ENCODE measurements around the gene SLC19A1. TPM values are rescaled to one million over a fixed set of nuclear protein-coding genes. Genes with fewer than 3 reads are reported as not detected.

The SLC19A1 gene
- total RNA-seq, 5 donors from 2014 or later (not counting 1 experiment from before 2014, with no cell fraction given), result 10.4 to 19.2 (median 16.4) TPM

DNA sequence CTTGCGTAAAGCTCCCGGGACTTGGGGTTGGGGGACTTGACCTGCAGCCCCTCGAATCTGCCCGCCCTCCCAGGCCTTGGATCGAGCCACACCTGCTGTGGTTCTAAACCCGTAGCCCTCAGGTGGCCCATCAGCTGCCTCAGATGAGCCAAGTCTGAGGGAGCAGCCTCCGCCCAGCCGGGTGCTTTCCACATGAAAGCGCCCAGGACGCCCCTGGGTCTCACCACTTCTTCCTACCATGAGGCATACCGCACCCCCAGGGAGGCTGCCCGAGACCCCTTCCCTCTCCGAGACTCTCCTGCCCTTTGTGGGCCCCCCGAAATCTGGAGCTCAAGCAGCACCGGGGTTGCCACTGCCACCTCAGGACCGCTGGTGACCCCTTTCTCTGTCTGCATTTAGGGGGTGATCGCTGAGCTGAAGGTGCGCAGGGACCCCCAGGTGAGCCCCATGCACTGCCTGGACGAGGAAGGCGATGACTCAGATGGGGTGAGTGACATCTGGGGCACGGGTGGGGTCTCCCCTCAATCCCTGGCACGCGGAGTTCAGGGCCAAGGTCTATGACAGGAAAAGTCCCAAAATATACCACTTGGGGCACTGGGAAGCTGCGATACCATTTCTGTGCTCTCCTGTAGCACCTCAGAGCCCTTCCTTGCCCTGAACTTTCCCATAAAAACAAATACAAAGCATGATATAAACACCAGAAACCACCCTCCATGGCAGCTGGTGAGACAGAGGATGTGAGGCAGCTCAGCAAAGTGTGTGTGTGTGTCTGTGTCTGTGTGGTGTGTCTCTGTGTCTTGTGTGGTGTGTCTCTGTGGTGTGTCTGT, 68.5 kb downstream of the SLC19A1 start:
- ATAC-seq (replicated peaks in 1 of 4), result no peak
- Histone ChIP-seq H3K4me3 (ENCODE audit: control insufficient read depth in 1 of 2, extremely low read depth in 1 of 2, low read length in 1 of 2) (no peak overlapping the region), H3K36me3 (ENCODE audit: control insufficient read depth in 2 of 2, extremely low read depth in 1 of 2, insufficient read depth in 1 of 2, low read length in 1 of 2) (no peaks in the 10 kb centered on the region), H3K27me3 (replicated peaks in 1 of 2; ENCODE audit: control insufficient read depth in 2 of 2, extremely low read depth in 1 of 2, insufficient read depth in 2 of 2, low read length in 1 of 2) (peaks cover 0 to 8% of the 10 kb centered on the region in 2 experiments), H3K27ac (ENCODE audit: low read length) (no peak overlapping the region), H3K4me1 (ENCODE audit: control insufficient read depth in 1 of 2, extremely low read depth in 1 of 2, insufficient read depth in 2 of 2, low read length in 2 of 2) (peaks cover 24 to 50% of the 10 kb centered on the region in 2 experiments), H3K9me3 (no peaks in the 10 kb centered on the region)
- Mint-ChIP-seq H3K4me1 (peaks cover 26 to 48% (median 31%) of the 10 kb centered on the region in 3 donors), H3K4me3 (peak overlapping the region in 1 of 3 donors; percentile 10), H3K9me3 (no peaks in the 10 kb centered on the region), H3K36me3 (no peaks in the 10 kb centered on the region), H3K27me3 (peaks cover 0 to 1% of the 10 kb centered on the region in 2 donors), H3K27ac (peak overlapping the region in 1 of 2 donors; percentile 36)
- CTCF ChIA-PET, result no interaction called here
- WGBS (ENCODE audit: insufficient coverage), result 65% methylated on average over 16 of the region's 24 CpGs
- POLR2A ChIA-PET, result no interaction called here
- DNase-seq, result no peak

DNA sequence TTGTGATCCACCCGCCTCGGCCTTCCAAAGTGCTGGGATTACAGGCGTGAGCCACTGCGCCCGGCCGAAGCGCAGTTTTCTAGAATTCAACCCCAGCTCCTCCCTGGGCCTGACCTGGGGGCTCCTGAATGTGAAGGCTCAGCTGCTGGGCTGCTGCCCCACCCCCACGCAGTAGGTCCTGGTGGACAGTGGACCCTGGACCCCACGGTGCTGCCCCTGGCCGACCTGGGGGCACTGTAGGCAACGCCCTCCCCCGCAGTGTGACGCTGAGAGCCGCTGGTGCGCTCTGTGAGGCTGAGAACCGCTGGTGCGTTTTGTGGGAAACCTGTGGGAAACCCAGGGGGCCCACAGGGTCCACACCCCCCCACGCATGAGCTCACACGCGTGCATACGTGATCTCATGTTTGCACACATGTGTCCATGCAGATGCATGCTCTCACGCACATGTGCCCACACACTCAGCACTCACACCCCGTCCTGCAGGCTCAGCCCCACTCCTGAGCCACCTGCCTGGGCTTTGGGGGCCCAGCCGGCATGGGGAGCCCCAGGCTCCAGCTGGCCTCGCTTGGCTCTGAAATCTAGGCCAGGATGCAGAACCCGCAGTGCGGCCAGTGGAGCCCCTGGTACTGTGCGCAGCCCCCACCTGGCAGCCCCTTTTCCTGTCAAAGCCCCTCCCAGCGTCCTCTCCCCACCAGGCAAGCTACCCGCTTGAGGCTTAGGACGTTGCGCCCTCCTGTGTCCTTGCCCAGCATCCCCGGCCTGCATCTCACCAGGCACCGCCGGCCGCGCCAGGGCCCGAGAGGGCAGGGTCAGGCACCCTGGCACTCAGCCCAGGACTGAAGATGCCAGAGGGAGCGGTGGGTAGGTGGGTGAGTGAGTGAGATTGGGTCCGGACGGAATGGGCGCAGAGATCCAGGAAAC, 69.5 kb downstream of the SLC19A1 start:
- Histone ChIP-seq H3K27me3 (replicated peaks in 1 of 2; ENCODE audit: control insufficient read depth in 2 of 2, extremely low read depth in 1 of 2, insufficient read depth in 2 of 2, low read length in 1 of 2) (peaks cover 0 to 11% of the 10 kb centered on the region in 2 experiments), H3K4me1 (ENCODE audit: control insufficient read depth in 1 of 2, extremely low read depth in 1 of 2, insufficient read depth in 2 of 2, low read length in 2 of 2) (peaks cover 18 to 40% of the 10 kb centered on the region in 2 experiments), H3K36me3 (ENCODE audit: control insufficient read depth in 2 of 2, extremely low read depth in 1 of 2, insufficient read depth in 1 of 2, low read length in 1 of 2) (no peaks in the 10 kb centered on the region), H3K27ac (ENCODE audit: low read length) (no peak overlapping the region), H3K9me3 (no peaks in the 10 kb centered on the region), H3K4me3 (ENCODE audit: control insufficient read depth in 1 of 2, extremely low read depth in 1 of 2, low read length in 1 of 2) (no peak overlapping the region)
- 85% methylated on average over 31 of the region's 42 CpGs for WGBS (ENCODE audit: insufficient coverage)
- DNase-seq, result no peak
- no peaks in the 10 kb centered on the region for H3K9me3 Mint-ChIP-seq
- H3K4me1 Mint-ChIP-seq, result peaks cover 17 to 39% (median 21%) of the 10 kb centered on the region in 3 donors
- no peak overlapping the region for H3K4me3 Mint-ChIP-seq
- no peak for ATAC-seq (replicated peaks in 1 of 4)
- H3K27ac Mint-ChIP-seq, result no peak overlapping the region
- H3K36me3 Mint-ChIP-seq, result no peaks in the 10 kb centered on the region
- H3K27me3 Mint-ChIP-seq, result peaks cover 0 to 1% of the 10 kb centered on the region in 2 donors
- ChIA-PET CTCF (no interaction called here), POLR2A (no interaction called here)

DNA sequence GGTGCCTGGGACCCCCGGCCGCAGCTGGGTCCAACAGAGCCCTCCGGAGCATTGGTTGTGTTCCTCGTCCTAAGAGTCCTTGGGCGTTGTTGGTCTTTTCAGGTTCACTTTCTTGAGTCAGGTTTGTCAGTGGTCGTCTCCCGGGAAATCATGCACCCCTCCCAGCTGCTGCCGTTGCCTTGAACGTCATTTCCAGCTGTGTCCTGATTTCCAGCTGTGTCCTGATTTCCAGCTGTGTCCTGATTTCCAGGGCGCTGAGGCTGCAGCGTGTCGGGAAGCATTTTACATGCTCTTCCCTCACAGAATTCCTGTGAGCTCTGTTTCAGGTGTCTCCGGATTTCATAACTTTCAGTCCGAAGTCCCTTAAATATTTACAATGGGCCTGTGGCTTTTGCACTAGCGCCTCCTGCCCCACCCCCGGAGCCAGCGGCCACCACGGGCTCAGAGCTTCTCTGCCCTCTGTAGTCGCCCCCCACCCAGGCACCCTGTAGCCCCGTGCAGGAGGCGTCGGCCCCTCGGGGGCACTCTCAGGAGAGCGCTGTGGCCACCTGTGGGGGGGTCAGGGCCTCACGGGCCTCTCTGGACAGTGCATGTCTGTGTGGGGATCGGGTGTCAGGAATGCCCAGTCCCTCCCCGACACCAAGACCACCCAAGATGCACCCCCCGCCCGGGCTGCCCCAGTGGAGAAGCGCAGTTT, 70.6 kb downstream of the SLC19A1 start:
- Mint-ChIP-seq H3K36me3 (no peaks in the 10 kb centered on the region), H3K9me3 (no peaks in the 10 kb centered on the region), H3K27me3 (peaks cover 0 to 5% of the 10 kb centered on the region in 2 donors), H3K27ac (peak overlapping the region; percentile 95 to 96), H3K4me3 (no peak overlapping the region), H3K4me1 (peaks cover 16 to 32% (median 16%) of the 10 kb centered on the region in 3 donors)
- Histone ChIP-seq H3K4me3 (ENCODE audit: control insufficient read depth in 1 of 2, extremely low read depth in 1 of 2, low read length in 1 of 2) (no peak overlapping the region), H3K27ac (ENCODE audit: low read length) (peak overlapping the region; percentile 61), H3K27me3 (replicated peaks in 1 of 2; ENCODE audit: control insufficient read depth in 2 of 2, extremely low read depth in 1 of 2, insufficient read depth in 2 of 2, low read length in 1 of 2) (peaks cover 0 to 16% of the 10 kb centered on the region in 2 experiments), H3K9me3 (no peaks in the 10 kb centered on the region), H3K36me3 (ENCODE audit: control insufficient read depth in 2 of 2, extremely low read depth in 1 of 2, insufficient read depth in 1 of 2, low read length in 1 of 2) (no peaks in the 10 kb centered on the region), H3K4me1 (ENCODE audit: control insufficient read depth in 1 of 2, extremely low read depth in 1 of 2, insufficient read depth in 2 of 2, low read length in 2 of 2) (peaks cover 8 to 30% of the 10 kb centered on the region in 2 experiments)
- POLR2A ChIA-PET, result no interaction called here
- CTCF ChIA-PET, result no interaction called here
- 96% methylated on average over 19 of the region's 30 CpGs for WGBS (ENCODE audit: insufficient coverage)
- no peak for ATAC-seq (replicated peaks in 1 of 4)
- DNase-seq, result no peak

DNA sequence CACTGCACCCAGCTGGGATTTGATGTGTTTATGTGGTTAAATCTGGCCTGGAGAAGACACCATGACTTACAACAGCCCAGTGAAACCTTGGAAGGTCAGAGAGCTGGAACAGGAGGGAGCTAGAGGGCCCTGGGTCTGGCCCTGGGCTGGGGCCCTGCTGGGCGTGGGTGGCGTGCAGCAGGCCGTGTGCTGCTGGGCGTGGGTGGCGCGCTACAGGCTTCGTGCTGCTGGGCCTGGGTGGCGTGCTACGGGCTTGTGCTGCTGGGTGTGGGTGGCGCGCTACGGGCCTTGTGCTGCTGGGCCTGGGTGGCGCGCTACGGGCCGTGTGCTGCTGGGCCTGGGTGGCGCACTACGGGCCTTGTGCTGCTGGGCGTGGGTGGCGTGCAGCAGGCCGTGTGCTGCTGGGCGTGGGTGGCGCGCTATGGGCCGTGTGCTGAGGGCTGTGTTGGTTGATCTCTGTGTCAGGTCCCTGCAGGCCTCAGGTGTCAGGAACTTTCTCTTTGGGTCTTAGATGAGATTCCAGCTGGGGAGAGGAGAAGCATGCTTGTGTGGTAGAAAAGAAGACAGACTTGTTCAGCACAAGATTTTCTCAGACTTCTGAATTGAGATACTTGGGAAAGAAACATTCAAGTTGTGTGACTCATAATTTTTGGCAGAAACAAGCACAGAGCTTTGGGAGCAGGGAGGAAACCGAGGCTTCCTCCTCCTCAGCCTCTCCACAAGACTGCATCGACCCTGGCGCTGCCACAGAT, 71.3 kb downstream of the SLC19A1 start:
- POLR2A ChIA-PET, result no interaction called here

DNA sequence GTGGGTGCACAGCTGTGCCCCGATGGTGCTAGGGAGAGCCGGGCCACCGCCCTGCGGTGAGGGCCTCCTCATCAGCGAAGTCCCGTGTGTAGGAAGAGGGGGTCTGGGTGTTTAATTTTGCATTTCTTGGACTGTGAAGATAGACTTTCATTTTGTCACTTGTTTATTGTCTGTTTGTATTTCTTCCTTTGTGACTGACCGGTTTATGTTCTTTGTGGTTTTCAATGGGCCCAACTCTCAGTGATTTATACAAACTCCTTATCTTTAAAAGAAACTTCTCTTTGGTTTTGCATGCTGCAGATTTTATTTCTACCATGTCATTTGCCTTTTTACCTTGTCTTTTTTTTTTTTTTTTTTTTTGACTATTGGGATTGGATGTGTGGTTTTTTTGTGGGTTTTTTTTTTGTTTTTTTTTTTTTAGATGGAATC, 72.1 kb downstream of the SLC19A1 start:
- H3K36me3 Mint-ChIP-seq, result no peaks in the 10 kb centered on the region
- H3K27ac ChIP-seq (ENCODE audit: low read length), result no peak overlapping the region
- ATAC-seq (replicated peaks in 1 of 4), result no peak

More for the DNA sequence above, 71.3 kb downstream of the SLC19A1 start:
- DNase-seq (peak in 21 of 35 experiments; percentile 5 to 78 (median 24)), ATAC-seq (replicated peaks in 1 of 4) (peak; percentile 83 to 94 (median 90))
- Mint-ChIP-seq H3K4me3 (peak overlapping the region in 2 of 3 donors; percentile 9 to 49), H3K9me3 (no peaks in the 10 kb centered on the region), H3K27ac (peak overlapping the region; percentile 95 to 96), H3K4me1 (peaks cover 10 to 27% (median 12%) of the 10 kb centered on the region in 3 donors), H3K27me3 (peaks cover 0 to 5% of the 10 kb centered on the region in 2 donors), H3K36me3 (no peaks in the 10 kb centered on the region)
- Histone ChIP-seq H3K27me3 (replicated peaks in 1 of 2; ENCODE audit: control insufficient read depth in 2 of 2, extremely low read depth in 1 of 2, insufficient read depth in 2 of 2, low read length in 1 of 2) (peaks cover 0 to 21% of the 10 kb centered on the region in 2 experiments), H3K4me1 (ENCODE audit: control insufficient read depth in 1 of 2, extremely low read depth in 1 of 2, insufficient read depth in 2 of 2, low read length in 2 of 2) (peaks cover 4 to 26% of the 10 kb centered on the region in 2 experiments), H3K9me3 (no peaks in the 10 kb centered on the region), H3K27ac (ENCODE audit: low read length) (peak overlapping the region; percentile 61), H3K36me3 (ENCODE audit: control insufficient read depth in 2 of 2, extremely low read depth in 1 of 2, insufficient read depth in 1 of 2, low read length in 1 of 2) (no peaks in the 10 kb centered on the region), H3K4me3 (ENCODE audit: control insufficient read depth in 1 of 2, extremely low read depth in 1 of 2, low read length in 1 of 2) (no peak overlapping the region)
- WGBS (ENCODE audit: insufficient coverage), result 34% methylated on average over 28 of the region's 28 CpGs
- CTCF ChIA-PET, result no interaction called here

More for the DNA sequence above, 72.1 kb downstream of the SLC19A1 start:
- H3K4me1 Mint-ChIP-seq, result peaks cover 10 to 27% (median 12%) of the 10 kb centered on the region in 3 donors
- H3K9me3 Mint-ChIP-seq, result no peaks in the 10 kb centered on the region
- H3K27ac Mint-ChIP-seq, result peak overlapping the region; percentile 1 to 95
- Histone ChIP-seq H3K36me3 (ENCODE audit: control insufficient read depth in 2 of 2, extremely low read depth in 1 of 2, insufficient read depth in 1 of 2, low read length in 1 of 2) (no peaks in the 10 kb centered on the region), H3K4me1 (ENCODE audit: control insufficient read depth in 1 of 2, extremely low read depth in 1 of 2, insufficient read depth in 2 of 2, low read length in 2 of 2) (peaks cover 4 to 26% of the 10 kb centered on the region in 2 experiments), H3K9me3 (no peaks in the 10 kb centered on the region), H3K4me3 (ENCODE audit: control insufficient read depth in 1 of 2, extremely low read depth in 1 of 2, low read length in 1 of 2) (no peak overlapping the region), H3K27me3 (replicated peaks in 1 of 2; ENCODE audit: control insufficient read depth in 2 of 2, extremely low read depth in 1 of 2, insufficient read depth in 2 of 2, low read length in 1 of 2) (peaks cover 0 to 27% of the 10 kb centered on the region in 2 experiments)
- DNase-seq, result no peak
- POLR2A ChIA-PET, result no interaction called here
- H3K27me3 Mint-ChIP-seq, result peaks cover 0 to 8% of the 10 kb centered on the region in 2 donors
- H3K4me3 Mint-ChIP-seq, result no peak overlapping the region
- CTCF ChIA-PET, result no interaction called here
- 94% methylated on average over 6 of the region's 7 CpGs for WGBS (ENCODE audit: insufficient coverage)

Data from T-cell (primary cell).